Adrenal gland (tissue), 12 donors: ENCODE data around the gene AGBL1. TPM values are rescaled to one million over a fixed set of nuclear protein-coding genes. Genes with fewer than 3 reads are reported as not detected.

Experiments used
- DNase-seq, 7 donors: peaks; one replicate each; pipeline ENCODE4 v3.0.0-alpha.2; 2019 to 2020
- H3K27ac ChIP-seq, 5 donors: fragments of 200-600 bp; sonication (generic) in 4 of 5; 1 replicate in 3 of 5; 2 replicates in 2 of 5; pipeline versions ENCODE4 v1.5.1 to v1.8.0; 2016 to 2020; ENCODE audit warnings: mild to moderate bottlenecking in 1 of 5
- H3K27me3 ChIP-seq: fragments of 200-600 bp; 2 replicates; pipeline ENCODE4 v1.8.0; 2021
- H3K36me3 ChIP-seq, 2 donors: fragments of 200-600 bp; replicated peaks in 1 of 2; 1 replicate in 1 of 2; 2 replicates in 1 of 2; pipeline versions ENCODE4 v1.5.1 to v1.8.0; 2018 to 2022
- H3K4me1 ChIP-seq, 2 donors: fragments of 200-600 bp; replicated peaks in 1 of 2; 1 replicate in 1 of 2; 2 replicates in 1 of 2; pipeline versions ENCODE4 v1.5.1 to v1.8.0; 2018 to 2021
- H3K4me3 ChIP-seq, 4 donors: fragments of 200-600 bp; sonication (generic) in 3 of 4; one replicate each; pipeline ENCODE4 v1.5.1; 2016 to 2018
- H3K9me3 ChIP-seq, 3 donors: fragments of 200-600 bp; sonication (generic) in 1 of 3; replicated peaks in 1 of 3; 1 replicate in 2 of 3; 2 replicates in 1 of 3; pipeline versions ENCODE4 v1.5.1 to v1.8.0; 2016 to 2021
- POLR2A ChIP-seq, 2 donors: fragments of 450-650 bp; IDR thresholded peaks; one replicate each; pipeline ENCODE4 v1.6.1; 2017; ENCODE audit warnings: antibody characterized with exemption in 2 of 2, mild to moderate bottlenecking in 2 of 2, moderate library complexity in 1 of 2
- WGBS, 4 donors: extraction: QIAGEN DNeasy Blood & Tissue Kit in 2 of 4; methylation state at CpG; one replicate each; pipeline versions ENCODE4 v1.1.5 to v1.1.7; 2013 to 2017; 5-methylcytosine and 5-hydroxymethylcytosine counted together
- intact Hi-C, 2 donors: fragments of 100-400 bp; cut with DNase I; formaldehyde crosslinking; loops; one replicate each; pipeline versions ENCODE4 v1.14.1 to v1.15.0; 2022 to 2023
- polyA plus RNA-seq, 3 donors: library from polyadenylated mRNA; stranded (reverse); fragments of 200-250 nt in 2 of 3; fragments of 350-450 nt in 1 of 3; fragmentation: Illumina TruSeq in 1 of 3; extraction: RNeasy Lipid Tissue Mini Kit (QIAGEN cat#74804) in 1 of 3; gene quantifications; one replicate each; pipeline ENCODE4 v1.2.3, GENCODE V29; 2013 to 2014
- total RNA-seq, 9 donors: library from RNA; depleted of rRNA in 4 of 9; stranded (reverse); fragments of >200 nt in 4 of 9; fragments of 120-200 nt in 1 of 9; fragmentation: NEBNext Ultra II Directional in 1 of 9; extraction: Animal tissue kit (Norgen Biotek cat#: 25700) in 1 of 9; gene quantifications; one replicate each; pipeline versions ENCODE4 v1.1.0 to v1.2.4, GENCODE V29; 2013 to 2023
- TF ChIP-seq, protein P1 (sequence below), 6 experiments: fragments of 450-650 bp in 4 of 6; fragments of 200-600 bp in 2 of 6; sonication (generic) in 1 of 6; IDR thresholded peaks; 1 replicate in 5 of 6; 2 replicates in 1 of 6; pipeline versions ENCODE4 v1.5.1 to v1.8.0; 2016 to 2021; ENCODE audit warnings: antibody characterized with exemption in 6 of 6, mild to moderate bottlenecking in 2 of 6, moderate library complexity in 1 of 6
- donor health status: healthy with polysubstance abuse.
- donor health status: Bipolar disorder and iron deficiency.
- donor health status: DM: yes; HTN: yes; CAD: no.
- donor health status: DM: no; HTN: no; CAD: no.
- donor health status: DM: no; HTN: no; CAD: no.
- donor health status: DM: yes; HTN: yes; CAD: no.

AGBL1 gene
- total and polyA plus RNA-seq, 12 donors = 0.04 to 0.07 (median 0.06) TPM; not detected in 9

DNA sequence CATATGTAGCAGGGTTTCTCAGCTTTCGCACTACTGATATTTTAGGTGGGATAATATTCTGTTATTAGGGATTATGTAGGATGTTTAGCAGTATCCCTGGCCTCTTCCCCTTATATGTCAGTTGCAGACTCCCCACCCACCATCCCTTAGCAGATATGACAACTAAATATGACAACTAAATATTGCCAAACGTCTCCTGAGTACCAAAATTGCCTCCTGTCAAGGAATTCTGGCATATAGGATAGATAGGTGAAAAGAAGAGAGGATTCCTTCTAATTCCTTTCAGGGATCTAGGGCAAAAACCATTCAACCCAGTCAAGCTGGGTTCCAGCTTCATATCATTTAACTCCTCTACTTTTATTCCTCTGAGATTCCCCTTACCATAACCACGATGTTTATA, 759.8 kb downstream of the AGBL1 start:
- Histone ChIP-seq H3K36me3 (no peaks in the 10 kb centered on the region), H3K27me3 (no peaks in the 10 kb centered on the region), H3K4me3 (no peak overlapping the region), H3K9me3 (no peaks in the 10 kb centered on the region), H3K4me1 (peaks cover 0 to 6% of the 10 kb centered on the region in 2 donors), H3K27ac (no peak overlapping the region)
- TF ChIP-seq, protein P1, sequence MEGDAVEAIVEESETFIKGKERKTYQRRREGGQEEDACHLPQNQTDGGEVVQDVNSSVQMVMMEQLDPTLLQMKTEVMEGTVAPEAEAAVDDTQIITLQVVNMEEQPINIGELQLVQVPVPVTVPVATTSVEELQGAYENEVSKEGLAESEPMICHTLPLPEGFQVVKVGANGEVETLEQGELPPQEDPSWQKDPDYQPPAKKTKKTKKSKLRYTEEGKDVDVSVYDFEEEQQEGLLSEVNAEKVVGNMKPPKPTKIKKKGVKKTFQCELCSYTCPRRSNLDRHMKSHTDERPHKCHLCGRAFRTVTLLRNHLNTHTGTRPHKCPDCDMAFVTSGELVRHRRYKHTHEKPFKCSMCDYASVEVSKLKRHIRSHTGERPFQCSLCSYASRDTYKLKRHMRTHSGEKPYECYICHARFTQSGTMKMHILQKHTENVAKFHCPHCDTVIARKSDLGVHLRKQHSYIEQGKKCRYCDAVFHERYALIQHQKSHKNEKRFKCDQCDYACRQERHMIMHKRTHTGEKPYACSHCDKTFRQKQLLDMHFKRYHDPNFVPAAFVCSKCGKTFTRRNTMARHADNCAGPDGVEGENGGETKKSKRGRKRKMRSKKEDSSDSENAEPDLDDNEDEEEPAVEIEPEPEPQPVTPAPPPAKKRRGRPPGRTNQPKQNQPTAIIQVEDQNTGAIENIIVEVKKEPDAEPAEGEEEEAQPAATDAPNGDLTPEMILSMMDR (IDR thresholded peaks at IDR 0.05) = no peak
- no peak for TF ChIP-seq POLR2A (IDR thresholded peaks at IDR 0.05)
- WGBS, 4 donors = 73 to 80% (median 75%) methylated on average over 3 of the region's 3 CpGs
- intact Hi-C loops = no loop called here
- no peak for DNase-seq

DNA sequence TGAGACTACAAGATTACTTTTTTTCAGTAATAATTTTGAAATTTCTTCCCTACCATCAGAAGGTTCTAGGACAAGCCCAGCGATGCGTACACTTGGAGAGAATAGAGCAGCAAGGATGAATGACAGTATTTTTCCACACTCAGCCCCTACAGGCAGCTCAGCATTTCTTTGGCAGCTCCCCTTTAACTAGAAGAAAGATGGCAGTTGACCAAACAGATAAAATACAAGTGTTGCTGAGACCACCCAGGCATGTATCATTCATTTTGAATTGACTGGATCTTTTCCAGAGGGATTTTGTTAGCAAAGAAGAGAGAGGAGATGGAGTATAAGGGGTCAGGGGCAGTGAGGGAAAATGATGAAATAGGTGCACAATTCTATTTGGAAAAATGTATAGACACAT, 761.3 kb downstream of the AGBL1 start:
- peaks cover 0 to 6% of the 10 kb centered on the region in 2 donors for H3K4me1 ChIP-seq
- TF ChIP-seq, protein P1 (IDR thresholded peaks at IDR 0.05) = no peak
- no peak for TF ChIP-seq POLR2A (IDR thresholded peaks at IDR 0.05)
- no peak for DNase-seq
- 41 to 54% (median 44%) methylated on average over 2 of the region's 2 CpGs for WGBS, 4 donors
- no peaks in the 10 kb centered on the region for H3K36me3 ChIP-seq
- intact Hi-C loops = no loop called here
- no peak overlapping the region for H3K27ac ChIP-seq
- H3K27me3 ChIP-seq = no peaks in the 10 kb centered on the region
- H3K9me3 ChIP-seq = no peaks in the 10 kb centered on the region
- no peak overlapping the region for H3K4me3 ChIP-seq

DNA sequence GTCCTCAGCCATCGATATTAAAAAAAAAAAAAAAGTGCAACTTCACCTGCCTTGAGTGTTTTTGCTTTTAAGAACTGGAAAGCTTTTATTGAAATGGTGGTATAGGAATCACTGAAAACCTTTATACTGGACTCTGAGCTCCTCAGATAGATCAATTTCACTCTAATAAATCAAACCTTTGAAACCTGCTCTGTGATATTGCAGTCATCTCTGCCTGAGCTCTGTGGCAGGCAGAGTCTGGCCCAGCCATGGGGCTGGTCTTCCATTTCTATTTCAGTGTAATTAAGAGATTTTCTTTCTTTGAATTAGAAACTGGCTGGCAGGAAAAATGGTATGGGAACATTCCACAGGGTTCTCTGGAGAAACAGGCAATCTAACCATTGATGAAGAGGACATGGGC, 762.5 kb downstream of the AGBL1 start:
- WGBS, 4 donors = 76 to 87% (median 80%) methylated on average over 1 of the region's 1 CpG
- Histone ChIP-seq H3K36me3 (no peaks in the 10 kb centered on the region), H3K27ac (no peak overlapping the region), H3K4me3 (no peak overlapping the region), H3K27me3 (no peaks in the 10 kb centered on the region), H3K4me1 (peaks cover 0 to 4% of the 10 kb centered on the region in 2 donors), H3K9me3 (no peaks in the 10 kb centered on the region)
- TF ChIP-seq POLR2A (IDR thresholded peaks at IDR 0.05) = no peak
- TF ChIP-seq, protein P1 (IDR thresholded peaks at IDR 0.05) = no peak
- intact Hi-C loops = no loop called here
- no peak for DNase-seq

DNA sequence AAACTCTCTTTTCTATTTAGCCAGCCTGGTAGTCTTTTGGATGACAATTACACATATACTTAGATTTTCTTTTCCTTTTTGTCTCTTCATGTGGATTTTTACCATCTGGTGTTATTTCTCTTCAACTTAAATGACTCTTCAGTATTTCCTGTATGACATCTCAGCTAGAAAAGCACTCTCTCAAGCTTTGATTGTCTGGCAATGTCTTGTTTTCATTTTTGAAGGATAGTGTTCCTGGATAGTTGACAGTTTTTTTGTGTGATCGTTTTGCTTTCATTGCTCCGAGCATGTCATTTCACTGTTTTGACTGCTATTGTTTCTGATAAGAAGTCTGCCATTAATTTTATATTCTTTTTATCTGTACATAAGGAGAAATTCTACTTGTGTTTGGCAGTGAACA, 766.4 kb downstream of the AGBL1 start:
- TF ChIP-seq, protein P1 (IDR thresholded peaks at IDR 0.05) = no peak
- no peak for TF ChIP-seq POLR2A (IDR thresholded peaks at IDR 0.05)
- intact Hi-C loops = no loop called here
- no peak for DNase-seq
- Histone ChIP-seq H3K9me3 (no peaks in the 10 kb centered on the region), H3K4me1 (no peaks in the 10 kb centered on the region), H3K27ac (no peak overlapping the region), H3K4me3 (no peak overlapping the region), H3K27me3 (no peaks in the 10 kb centered on the region), H3K36me3 (no peaks in the 10 kb centered on the region)
- 50 to 74% (median 66%) methylated on average over 2 of the region's 2 CpGs for WGBS, 4 donors
